H4 (cell line): Measurements from ENCODE around the gene SHC1. TPM values are rescaled to one million over a fixed set of nuclear protein-coding genes. Genes with fewer than 3 reads are reported as not detected.

Experiments
- DNase-seq: peaks from one replicate; pipeline ENCODE4 v3.0.0-alpha.2; 2015; ENCODE audit warnings: low spot score
- total RNA-seq: library from RNA; depleted of rRNA; stranded (reverse); fragments of >200 nt; shearing (Covaris generic); gene quantifications from 2 replicates; pipeline ENCODE4 v1.2.3, GENCODE V29; 2014

SHC1 gene
- total RNA-seq, 1 experiment from 2014 or later, result 163 TPM

DNA sequence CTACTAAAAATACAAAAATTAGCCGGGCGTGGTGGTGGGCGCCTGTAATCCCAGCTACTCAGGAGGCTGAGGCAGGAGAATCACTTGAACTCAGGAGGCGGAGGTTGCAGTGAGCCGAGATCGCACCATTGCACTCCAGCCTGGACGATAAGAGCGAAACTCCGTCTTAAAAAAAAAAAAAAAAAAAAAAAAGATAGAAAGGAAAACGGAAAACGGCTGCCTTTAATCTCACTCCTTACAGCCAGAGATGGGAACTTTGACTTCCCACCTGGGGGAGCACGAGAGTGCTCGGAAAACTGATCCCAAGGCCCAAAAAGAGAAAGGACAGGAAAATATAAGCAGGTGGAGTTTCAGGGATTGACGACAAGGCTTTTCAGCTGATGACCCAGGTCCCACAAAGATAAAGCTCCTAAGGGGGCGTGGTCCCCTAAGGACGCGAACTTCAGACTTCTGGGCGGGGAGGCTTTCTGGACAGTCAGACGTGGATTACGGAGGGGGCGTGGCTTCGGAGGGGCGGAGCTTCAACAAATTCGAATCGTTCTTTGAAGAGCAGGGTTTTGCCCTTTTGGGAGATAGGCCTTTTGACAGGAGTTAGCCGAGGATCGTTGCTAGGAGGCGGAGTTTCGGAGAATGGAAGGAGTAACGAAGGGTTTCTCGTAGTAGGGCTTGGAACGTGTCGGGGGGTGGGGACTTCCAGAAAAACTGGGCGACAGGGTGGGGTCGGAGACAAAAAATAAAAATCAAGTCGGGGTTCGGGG lies 3.0 kb upstream of the SHC1 start:
- DNase-seq, result peak; percentile 98

DNA sequence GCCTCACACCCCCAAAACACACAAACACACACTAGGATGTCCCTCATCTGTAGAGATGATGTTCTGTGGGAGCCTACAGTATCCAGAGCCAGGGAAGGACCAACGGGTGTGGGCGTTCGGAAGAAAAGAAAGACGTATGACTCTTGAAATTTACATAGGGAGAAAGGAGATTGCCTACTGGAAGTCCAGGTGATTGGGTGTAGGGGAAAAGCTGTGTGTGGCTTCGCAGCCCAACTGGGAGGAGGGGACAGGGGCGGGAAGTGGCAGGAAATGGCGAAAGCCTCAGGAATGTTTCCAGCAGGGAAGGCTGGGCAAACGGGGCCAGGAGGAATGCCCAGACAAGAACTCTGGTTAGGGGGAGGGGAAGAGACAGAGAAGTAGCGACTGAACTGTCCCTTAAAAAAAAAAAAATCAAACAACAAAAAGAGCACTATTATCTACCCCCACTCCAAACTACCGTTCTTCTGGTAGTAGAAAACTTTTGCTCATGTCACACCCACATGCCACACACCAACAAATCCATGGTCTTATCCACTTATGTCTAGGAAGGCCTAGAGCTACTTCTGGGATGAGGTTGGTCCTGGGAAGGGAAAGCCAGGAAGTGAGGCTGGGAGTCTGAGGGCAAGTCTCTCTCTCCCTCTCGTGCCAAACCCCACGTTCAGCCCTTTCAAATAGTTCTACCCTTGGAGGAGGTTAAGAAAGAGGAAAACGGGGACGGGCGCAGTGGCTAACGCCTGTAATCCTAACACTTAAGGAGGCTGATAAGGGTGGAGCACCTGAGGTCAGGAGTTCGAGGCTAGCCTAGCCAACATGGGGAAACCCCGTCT lies 2.2 kb upstream of the SHC1 start:
- peak; percentile 98 for DNase-seq

DNA sequence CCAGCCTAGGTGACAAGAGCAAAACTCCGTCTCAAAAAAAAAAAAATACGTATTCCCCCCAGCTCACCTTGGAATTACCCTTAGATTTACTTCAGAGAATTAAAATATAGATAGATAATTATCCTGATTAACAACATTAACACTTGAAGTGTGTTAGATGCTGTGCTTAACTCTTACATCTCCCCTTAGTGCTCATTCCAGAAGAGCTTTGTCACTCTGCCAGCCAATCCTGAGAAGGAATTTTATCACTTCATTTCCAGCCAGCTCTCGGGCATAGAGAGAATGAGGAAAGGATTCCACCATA lies 1.6 kb upstream of the SHC1 start:
- DNase-seq, result no peak

DNA sequence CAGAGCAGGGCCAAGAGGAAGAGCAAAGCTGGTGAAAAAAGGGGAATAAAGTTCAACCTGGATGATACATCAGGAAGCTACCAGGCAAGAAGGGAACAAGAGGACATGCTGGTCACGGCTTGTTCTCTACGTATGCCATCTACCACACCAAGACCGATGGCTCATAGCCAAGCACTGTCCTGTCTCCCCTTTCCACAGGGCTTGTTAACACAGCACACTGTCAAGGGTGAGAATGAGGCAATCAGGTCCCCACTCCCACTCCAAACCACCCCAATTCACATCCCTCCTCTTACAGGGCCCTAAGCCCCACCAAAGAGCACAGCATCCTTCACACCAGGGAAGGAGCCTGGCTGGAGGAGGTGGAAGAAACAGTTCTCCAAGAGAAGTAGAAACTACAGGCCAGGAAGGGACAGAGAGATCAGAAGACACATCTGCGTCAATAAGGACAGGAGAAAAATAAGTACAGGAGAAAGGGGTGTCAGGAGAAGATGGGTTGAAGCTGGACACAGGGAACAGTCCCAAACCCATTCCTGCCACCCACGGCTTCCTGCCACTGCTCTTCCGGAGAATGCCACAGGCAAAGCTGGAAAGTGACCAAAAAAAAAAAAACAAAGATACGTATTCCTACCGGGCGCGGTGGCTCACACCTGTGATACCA lies 923 bp upstream of the SHC1 start:
- DNase-seq, result peak; percentile 46

DNA sequence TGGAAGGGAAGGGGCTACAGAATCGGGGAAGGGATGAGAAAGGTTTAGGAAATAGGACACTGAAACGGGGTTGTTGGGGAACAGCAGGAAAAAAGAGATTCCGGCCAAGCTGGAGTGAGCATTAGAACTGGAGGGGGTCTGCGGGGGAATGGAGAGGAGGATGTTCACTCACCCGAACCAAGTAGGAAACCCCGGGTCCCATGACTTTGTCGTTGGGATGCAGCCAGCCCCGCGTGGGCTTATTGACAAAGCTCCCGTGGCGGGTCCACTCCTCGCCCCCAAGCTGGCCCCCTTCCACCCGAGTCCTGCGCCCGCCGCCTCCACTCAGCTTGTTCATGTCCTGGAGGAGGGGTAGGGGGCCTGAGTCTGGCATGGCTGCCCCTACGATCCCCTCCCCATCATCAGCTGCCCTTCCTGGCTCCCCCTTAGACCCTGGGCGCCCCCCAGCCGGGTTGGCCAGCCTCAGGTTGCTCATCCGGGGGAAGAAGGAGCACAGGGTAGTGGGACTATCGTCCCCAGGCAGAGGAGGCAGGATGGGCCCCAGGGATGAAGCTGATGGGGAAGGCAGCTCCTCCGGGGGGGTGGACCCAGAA lies 591 bp downstream of the SHC1 start:
- DNase-seq, result no peak

DNA sequence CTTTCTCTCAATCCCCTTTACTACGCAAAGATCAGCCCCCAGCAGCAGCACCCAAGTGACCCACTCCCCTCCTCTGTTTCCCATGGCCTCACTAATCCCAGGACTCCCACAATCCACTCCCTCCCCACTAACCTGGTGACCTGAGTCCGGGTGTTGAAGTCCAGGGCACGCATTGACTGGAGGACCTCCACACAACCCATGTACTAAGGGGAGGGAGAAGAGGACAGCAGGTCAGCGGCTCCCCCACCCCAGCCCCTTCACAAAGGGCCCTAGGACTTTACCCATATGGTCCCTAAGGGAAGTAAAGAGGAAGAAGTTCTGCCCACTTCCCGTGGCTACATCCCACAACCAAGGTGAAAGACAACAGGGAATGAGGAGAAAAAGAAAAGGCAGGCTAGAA lies 1.3 kb downstream of the SHC1 start:
- no peak for DNase-seq

DNA sequence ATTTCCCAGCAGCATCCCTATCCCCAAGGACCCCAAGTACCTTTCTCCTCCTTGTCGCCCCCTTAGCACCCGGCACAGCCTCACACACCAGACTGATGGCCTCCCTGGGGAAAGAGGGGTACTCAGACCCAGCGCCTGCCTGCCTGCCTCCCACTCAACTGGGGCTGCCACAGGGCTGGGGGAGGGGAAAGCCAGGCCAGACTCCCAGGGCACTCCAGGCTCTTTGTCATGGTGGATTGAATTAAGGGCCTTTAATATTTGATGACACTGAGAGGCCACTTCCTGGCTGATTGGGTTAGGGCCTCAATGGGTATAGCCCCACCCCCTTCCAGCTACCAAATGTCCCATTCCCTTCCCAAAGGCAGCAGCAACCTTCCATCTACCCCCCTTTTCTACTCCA lies 1.8 kb downstream of the SHC1 start:
- no peak for DNase-seq

DNA sequence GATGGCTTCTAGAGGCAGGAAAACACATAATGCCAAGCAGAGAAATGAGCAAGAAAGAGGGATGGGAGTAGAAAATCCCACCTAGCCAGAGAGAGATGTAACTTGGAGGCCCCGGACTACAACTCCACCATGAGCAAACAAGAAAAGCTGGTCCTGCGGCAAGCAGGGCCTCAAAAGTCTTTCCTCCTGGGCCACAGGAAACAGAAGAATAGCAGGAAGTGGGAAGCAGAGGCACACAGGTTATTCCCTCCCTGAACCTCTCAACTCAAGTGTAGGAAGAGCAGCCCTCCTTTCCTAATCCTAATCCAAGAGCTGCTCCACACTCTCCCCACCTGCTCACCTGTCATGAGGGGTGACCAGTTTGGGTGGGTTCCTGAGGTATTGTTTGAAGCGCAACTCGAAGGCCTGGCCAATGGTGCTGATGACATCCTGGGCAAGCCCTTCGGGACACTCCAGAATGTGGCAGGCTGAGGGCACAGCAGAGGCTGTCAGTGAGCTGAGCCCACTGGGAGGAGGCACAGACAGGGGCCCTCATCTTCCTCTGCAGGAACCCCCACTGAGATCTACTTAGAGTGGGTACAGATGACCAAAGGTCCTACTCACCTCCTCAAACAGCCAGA lies 3.1 kb downstream of the SHC1 start:
- DNase-seq, result no peak

DNA sequence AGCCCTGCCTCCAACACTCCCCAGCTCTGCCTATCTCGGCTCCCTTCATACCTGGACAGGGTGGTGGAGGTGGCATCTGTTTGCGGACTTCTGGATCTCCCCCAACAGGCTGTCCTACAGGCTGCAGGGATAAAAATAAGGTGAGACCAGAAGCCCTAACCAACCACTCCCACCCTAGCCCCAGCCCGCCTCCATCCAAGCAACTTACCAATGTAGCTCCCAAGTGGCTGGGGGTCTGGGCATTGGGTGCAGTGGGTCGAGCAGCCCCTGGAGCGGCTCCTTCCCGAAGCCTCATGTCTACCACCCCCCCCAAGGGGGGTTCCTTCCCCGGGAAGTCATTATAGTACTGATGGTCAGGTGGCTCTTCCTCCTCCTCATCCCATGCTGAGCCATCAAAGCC lies 4.4 kb downstream of the SHC1 start:
- no peak for DNase-seq

DNA sequence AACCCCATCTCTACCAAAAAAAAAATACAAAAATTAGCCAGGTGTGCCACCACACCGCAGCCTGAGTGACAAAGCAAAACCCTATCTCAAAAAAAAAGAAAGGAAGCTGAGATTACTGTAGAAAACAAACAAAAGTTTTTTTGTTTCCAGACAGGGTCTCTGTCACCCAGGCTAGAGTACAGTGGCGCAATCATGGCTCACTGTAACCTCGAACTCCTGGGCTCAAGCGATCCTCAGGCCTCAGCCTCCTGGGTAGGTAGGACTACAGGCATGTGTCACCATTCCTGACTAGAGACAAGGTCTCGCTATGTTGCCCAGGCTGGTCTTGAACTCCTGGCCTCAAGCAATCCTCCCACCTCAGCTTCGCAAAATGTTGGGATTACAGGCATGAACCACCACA lies 6.2 kb downstream of the SHC1 start:
- no peak for DNase-seq

DNA sequence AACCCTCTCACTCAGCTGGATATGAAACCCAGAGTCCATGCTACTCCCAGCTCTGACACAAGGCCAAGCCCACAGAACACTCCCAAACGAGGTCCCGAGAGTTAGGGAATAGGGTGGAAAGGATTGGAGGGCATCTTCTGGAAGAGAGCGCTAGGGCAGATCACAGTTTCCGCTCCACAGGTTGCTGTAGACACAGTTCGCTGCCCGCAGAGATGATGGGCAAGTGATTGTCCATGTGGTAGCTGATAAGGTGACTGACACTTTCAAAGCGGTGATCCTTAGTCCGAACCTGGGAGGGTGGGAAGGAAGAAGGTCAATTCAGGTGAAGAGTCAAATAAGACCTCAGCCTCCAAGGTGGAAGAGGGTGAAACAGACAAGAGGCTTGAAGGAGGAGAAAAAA lies 6.9 kb downstream of the SHC1 start:
- no peak for DNase-seq

DNA sequence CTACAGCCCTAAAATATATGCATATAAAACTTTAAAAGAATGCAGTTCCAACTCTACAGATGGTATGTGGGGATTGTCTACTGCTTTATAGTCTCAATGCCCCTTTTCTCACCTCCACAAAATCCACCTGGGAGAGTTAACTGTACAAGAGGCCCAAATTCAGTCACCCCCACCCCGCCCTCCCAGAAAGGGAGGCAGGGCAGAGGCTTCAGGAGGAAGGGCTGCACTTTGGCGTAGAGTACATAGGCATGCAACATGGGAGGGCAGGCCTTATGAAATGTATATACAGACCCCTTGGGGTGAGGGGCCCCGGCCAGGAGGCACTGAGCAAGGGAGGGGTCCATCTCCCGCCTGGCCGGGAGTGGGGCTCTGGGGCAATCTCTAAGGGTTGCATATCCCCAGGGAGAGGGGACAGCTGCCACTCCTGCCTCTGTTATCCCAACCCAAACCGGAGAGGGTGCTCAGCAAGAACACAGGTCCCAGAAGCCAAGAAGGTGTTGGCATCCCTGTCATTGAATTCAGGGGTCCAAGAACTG lies 7.7 kb downstream of the SHC1 start:
- no peak for DNase-seq

DNA sequence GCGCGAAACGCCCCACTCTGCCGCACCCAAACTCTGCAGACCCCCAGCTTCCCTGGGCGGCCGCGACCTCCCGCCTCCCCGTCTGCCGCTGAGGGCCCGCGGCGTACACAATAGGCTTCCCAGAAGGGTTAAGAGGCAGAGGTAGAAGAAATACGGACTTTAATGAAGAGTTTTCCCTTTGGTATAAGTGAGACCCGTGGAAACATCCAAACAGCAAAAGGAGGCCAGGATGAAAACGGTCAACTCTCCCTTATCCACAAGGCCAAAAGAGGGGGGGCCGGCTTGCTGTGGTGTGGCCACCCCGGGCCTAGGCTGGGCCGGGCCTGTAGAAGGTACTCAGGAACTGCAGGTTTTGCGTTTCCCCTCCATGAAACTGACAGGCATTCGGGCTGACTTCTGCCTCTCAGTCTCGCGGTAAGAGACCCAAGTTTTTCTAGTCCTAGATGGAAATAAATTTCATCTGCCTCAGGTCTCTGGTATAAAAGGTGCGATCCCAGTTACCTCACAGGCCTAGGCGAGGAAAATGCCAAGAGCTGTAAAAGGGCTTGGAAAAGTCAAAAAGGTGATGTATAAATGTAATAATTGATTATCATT lies 8.3 kb downstream of the SHC1 start:
- DNase-seq, result no peak

DNA sequence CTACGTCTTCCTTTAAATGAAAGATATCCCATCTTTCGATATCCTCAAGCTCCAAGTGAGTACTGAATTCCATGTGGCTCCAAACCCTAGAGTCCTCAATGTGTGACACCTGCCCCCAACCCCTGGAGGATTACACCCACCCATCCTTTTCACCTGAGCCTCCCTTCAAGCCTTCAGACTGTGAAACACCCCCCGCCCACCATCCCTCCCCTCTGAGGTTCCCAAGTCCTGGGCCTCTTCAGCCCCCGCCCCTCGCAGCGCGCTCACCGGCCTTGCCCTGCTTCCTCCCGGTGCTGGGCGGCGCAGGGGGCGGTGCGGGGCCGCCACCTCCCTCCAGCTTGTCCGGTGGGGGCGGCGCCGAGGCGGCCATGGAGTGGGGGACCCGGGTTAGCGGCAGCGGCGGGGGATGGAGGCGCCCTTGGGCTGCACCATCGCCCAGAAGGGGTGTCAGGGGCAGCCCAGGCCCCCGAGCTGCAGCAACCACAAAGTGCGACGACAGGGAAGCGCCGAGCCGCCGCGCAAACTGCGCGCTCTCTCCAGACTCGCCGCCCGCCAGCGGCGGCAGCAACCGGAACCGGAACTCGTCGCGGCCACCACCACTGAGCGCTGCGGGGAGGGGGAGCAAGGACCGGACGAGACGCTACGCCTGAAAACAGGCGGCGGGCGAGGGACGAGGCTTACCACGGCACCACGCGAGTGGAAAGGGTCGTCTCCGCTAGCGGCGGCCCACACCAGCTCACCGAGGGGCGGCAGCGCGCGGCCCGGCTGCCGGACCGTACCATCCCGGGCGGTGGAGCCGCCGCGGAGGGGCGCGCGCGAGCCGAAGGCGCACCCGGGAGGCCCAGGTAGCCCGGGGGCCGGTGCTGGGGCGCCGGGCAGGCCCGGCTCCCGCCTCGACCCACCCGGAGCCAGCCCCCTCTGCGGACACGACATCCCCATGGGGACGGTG lies 9.1 kb downstream of the SHC1 start, which contains the start of gene PYGO2:
PYGO2 (minus strand) TSS at position 576 of the 949 bp plus-strand sequence; CDS start at position 370, 206 bp downstream.
- peak; percentile 66 for DNase-seq

DNA sequence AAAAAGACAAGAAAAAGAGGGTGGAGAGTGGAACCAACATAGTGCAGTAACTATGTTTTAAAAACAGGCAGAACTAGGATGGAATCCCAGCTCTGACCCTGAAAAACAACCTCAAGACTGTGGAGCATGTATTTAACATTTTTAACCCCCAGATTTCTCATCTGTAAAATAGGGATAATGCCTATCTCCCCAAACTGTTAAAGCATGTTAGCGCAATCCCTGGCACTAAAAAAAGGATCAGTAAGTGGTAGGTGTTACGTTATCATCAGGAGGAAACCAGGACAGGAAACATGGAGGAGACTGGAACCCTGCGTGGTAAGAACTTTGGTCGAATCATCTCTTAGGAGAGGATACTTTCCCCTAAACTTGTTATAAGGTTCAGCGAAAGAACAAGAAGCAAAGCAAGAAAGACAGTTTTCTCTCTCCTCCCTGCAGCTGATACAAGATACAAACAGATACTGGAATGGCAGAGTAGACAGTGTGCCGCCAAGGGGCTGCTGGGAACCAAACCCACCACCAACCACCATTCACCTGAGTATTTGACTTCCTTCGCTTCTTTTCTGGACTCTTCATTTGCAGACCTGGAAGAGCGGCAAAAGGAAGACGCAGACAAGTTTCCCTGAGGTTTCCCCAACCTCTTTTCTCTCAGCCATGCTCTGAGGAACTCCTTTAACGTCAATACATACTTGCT lies 10.0 kb downstream of the SHC1 start:
- DNase-seq, result no peak

DNA sequence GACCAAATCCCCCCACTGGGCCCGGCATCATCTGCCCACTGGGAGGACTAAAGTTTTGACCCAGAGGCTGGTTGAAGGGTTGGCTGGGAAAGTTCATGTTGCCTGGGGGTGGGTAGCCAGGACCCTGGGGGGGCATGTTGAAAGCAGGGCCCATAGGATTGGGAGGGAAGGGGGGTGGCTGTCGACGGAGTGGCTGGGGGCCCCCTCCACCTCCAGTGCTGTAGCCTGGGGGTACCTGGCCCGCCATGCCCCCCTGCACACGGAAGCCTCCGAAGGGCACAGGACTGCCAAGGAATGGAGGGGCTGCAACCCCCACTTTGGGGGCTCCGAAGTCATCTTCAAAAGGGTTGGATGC lies 11.1 kb downstream of the SHC1 start:
- no peak for DNase-seq

DNA sequence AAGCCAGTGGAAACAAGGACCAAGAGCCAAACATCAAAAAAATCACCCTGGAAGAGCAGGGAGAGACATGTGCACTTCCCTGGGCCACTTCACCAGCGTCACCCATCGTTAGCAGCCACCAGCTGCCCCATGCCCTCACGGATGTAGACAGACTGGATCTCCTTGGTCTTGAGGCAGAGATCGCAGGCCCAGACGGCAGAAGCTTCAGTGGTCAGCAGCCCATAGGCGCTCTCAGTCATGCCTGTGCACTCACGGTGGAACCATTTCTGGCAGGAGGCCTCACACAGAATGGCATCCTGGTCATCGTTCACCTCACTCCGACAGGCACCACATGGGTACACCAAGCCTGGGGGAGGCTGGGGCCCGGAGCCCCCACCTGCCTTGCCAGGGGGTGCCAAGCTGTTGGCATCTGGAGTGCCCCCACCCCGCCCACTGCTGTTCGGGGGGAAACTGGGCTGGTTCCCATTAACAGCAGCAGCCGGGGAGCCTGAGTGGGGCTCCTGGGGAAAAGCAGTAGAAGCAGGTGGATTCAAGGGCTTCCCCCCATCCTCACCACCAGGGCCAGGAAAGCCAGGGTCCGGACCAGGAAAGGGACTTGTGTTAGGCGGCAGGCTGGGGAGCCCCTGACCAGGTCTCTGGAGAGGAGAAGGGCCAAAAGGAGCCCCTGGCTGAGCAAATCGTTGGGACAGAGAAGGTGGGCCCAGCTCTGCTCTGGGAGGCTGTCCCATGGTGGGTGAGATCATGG lies 11.7 kb downstream of the SHC1 start:
- DNase-seq, result no peak

DNA sequence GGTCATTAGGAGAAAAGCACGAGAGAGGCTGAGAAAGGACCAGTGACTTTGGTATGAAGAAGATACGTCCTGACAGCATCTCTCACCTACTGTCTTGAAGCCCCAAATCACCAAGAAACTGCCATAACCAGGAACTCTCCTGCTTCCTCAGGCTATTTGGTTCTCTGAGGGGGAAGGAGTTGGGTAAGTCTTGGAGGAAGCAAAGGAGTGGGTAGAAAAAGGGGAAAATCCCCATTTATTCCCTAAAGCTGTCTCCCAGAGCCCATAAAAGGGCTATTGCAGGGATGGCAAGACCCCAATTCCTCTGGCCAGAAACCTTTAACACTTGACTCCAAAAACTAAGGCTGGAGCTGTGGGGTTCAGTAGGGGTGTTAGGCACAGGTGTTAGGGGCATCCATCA lies 12.5 kb downstream of the SHC1 start:
- DNase-seq, result no peak

DNA sequence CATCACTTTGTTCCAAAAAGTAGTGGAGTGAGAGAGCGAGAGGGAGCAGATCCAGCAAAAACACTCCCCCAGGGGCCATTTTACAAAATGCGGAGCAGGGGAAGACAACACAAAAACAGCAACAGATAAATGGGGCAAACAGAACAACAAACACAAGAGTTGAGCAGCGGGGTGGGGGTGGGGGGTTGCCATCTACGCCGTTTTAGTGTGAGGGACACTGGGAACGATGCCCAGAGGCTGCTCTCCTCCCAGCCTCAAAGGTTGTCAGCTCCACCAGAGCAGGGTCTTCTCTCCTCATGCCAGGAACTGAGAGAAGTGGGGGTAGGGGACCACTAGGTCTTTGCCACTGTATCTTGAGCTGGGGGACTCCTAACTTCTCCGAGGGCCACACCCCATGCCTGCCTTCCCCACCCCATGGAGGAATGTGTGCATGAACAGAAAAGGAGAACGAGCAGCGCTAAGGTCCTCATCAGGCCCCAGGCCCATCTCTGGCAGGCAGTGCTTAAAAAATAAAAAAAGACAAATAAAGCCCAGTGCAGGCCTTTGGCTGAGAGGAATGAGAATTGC lies 13.4 kb downstream of the SHC1 start:
- DNase-seq, result no peak
